DND-41 (cell line): Measurements from ENCODE around the gene EPN3.

Experiments
- ATAC-seq: fragments of 200-7000 bp; cut with Tn5 transposase; 3 replicates; pipeline ENCODE4 v1.9.1; 2021; ENCODE audit warnings: low read depth; ENCODE audit not compliant: insufficient read depth
- DNase-seq: peaks from one replicate; pipeline ENCODE4 v3.0.0-alpha.2; 2020
- H2AFZ ChIP-seq: 2 replicates; pipeline ENCODE4 v1.6.0; 2012; ENCODE audit warnings: low read depth, low read length
- H3K27ac ChIP-seq: 2 replicates; pipeline ENCODE4 v1.5.1; 2012; ENCODE audit warnings: low read length, inconsistent platforms
- H3K27me3 ChIP-seq: fragments of 200-600 bp; sonication (generic); 2 replicates; pipeline ENCODE4 v1.6.0; 2012; ENCODE audit warnings: low read length, mild to moderate bottlenecking, inconsistent platforms; ENCODE audit not compliant: insufficient read depth, poor library complexity
- H3K36me3 ChIP-seq: 2 replicates; pipeline ENCODE4 v1.5.1; 2012; ENCODE audit warnings: low read length, inconsistent platforms; ENCODE audit not compliant: insufficient read depth
- H3K4me1 ChIP-seq: 2 replicates; pipeline ENCODE4 v1.5.1; 2012; ENCODE audit warnings: mild to moderate bottlenecking, low read length; ENCODE audit not compliant: insufficient read depth
- H3K4me2 ChIP-seq: 2 replicates; pipeline ENCODE4 v1.6.0; 2012; ENCODE audit warnings: mild to moderate bottlenecking, moderate library complexity, low read length, inconsistent platforms; ENCODE audit not compliant: insufficient read depth
- H3K4me3 ChIP-seq, 2 experiments: fragments of 200-600 bp in 1 of 2; shearing (Covaris generic) in 1 of 2; 2 replicates each; pipeline ENCODE4 v1.5.1; 2012 to 2016; ENCODE audit warnings: inconsistent platforms in 2 of 2, low read length in 2 of 2, mild to moderate bottlenecking in 2 of 2, low read depth in 1 of 2, moderate library complexity in 1 of 2
- H3K79me2 ChIP-seq: 2 replicates; pipeline ENCODE4 v1.6.0; 2012; ENCODE audit warnings: low read length, inconsistent platforms; ENCODE audit not compliant: insufficient read depth
- H3K9ac ChIP-seq: 2 replicates; pipeline ENCODE4 v1.6.0; 2012; ENCODE audit warnings: low read depth, mild to moderate bottlenecking, inconsistent platforms, low read length, moderate library complexity
- H3K9me3 ChIP-seq: 2 replicates; pipeline ENCODE4 v1.5.1; 2012; ENCODE audit warnings: low read length, moderate library complexity, mild to moderate bottlenecking, inconsistent platforms; ENCODE audit not compliant: insufficient read depth, severe bottlenecking
- H4K20me1 ChIP-seq: 2 replicates; pipeline ENCODE4 v1.6.0; 2012; ENCODE audit warnings: low read length; ENCODE audit not compliant: insufficient read depth
- EZH2 ChIP-seq: IDR thresholded peaks from 3 replicates; pipeline ENCODE4 v1.6.1; 2012; ENCODE audit warnings: borderline replicate concordance, low read depth, mild to moderate bottlenecking, moderate library complexity, low read length, inconsistent platforms; ENCODE audit not compliant: severe bottlenecking
- TF ChIP-seq, protein P1 (sequence below): IDR thresholded peaks from 2 replicates; pipeline ENCODE4 v1.5.1; 2012; ENCODE audit warnings: borderline replicate concordance, low read length, moderate library complexity, mild to moderate bottlenecking; ENCODE audit not compliant: poor library complexity, severe bottlenecking; ENCODE audit errors: extremely low read depth

The EPN3 gene

DNA sequence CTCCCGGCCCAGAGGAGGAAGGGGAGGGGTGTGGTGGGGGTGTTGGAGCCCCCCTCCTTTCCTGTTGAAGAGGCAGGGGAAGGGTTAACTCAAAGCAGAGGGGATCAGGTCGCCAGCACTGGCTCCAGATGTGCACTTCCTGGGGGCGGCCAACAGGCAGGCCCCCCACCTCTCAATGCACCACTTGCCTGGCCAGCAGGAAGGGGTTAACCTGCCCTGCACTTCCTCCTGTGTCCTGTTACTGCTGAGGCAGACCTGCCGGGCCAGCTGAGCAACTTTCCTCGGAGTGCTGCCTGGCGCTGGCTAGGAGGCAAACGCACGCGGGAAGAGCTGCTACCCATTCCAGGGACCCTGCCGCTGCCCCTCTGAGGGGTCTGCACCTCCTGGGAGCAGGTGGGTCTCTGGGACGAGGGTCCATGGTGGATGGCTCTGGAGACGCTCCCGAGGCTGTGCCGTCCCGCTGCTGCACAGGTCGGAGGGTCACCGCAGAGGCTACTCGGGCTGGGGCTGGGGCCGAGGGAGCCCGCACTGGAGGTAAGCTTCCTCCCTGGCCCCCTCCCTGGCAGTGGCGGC is at the start of gene EPN3:
Gene EPN3, plus strand, starts transcription at position 284 of the 573 bp plus-strand sequence. CDS start 3,822 bp downstream, outside the sequence.
- ATAC-seq, result no peak
- no peak for DNase-seq
- H3K9ac ChIP-seq, result no peak within 1 kb of the TSS
- no peak within 1 kb of the TSS for H3K4me2 ChIP-seq
- TF ChIP-seq, protein P1, sequence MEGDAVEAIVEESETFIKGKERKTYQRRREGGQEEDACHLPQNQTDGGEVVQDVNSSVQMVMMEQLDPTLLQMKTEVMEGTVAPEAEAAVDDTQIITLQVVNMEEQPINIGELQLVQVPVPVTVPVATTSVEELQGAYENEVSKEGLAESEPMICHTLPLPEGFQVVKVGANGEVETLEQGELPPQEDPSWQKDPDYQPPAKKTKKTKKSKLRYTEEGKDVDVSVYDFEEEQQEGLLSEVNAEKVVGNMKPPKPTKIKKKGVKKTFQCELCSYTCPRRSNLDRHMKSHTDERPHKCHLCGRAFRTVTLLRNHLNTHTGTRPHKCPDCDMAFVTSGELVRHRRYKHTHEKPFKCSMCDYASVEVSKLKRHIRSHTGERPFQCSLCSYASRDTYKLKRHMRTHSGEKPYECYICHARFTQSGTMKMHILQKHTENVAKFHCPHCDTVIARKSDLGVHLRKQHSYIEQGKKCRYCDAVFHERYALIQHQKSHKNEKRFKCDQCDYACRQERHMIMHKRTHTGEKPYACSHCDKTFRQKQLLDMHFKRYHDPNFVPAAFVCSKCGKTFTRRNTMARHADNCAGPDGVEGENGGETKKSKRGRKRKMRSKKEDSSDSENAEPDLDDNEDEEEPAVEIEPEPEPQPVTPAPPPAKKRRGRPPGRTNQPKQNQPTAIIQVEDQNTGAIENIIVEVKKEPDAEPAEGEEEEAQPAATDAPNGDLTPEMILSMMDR, result no peak
- no peak for TF ChIP-seq EZH2
- H3K79me2 ChIP-seq, result no peaks in the 10 kb centered on the region
- no peaks in the 10 kb centered on the region for H3K36me3 ChIP-seq
- H3K9me3 ChIP-seq, result no peaks in the 10 kb centered on the region
- H4K20me1 ChIP-seq, result no peaks in the 10 kb centered on the region
- H2AFZ ChIP-seq, result no peak within 1 kb of the TSS
- peaks cover 44% of the 10 kb centered on the region for H3K27me3 ChIP-seq
- H3K27ac ChIP-seq, result no peak within 1 kb of the TSS
- no peaks in the 10 kb centered on the region for H3K4me1 ChIP-seq
- H3K4me3 ChIP-seq, result no peak within 1 kb of the TSS

DNA sequence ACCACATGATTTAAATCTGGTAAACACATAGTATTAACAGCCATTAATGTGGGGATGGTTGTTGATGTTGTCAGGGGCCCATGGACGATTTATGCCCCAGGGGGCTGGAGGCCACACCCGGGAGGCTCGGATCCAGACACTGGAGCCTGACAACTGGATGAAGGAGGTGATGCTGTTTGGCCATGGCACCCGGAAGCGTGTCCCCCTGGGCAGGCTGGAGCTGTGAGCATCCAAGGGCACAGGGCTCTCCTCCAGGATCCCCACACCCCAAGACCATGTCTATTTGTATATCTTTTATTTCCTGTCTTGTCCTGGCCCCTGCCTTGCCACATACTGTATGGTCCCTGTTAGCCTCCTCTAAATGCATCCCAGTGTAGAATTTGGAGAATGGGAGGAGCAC is 49.3 kb upstream of the EPN3 start:
- H3K9me3 ChIP-seq, result no peaks in the 10 kb centered on the region
- no peak overlapping the region for H3K4me2 ChIP-seq
- peaks cover 62% of the 10 kb centered on the region for H3K36me3 ChIP-seq
- DNase-seq (no peak), ATAC-seq (no peak)
- no peak overlapping the region for H3K4me3 ChIP-seq
- no peak overlapping the region for H3K9ac ChIP-seq
- H2AFZ ChIP-seq, result no peak overlapping the region
- peaks cover 17% of the 10 kb centered on the region; the same call in 1 of the 2 replicates for H4K20me1 ChIP-seq
- peaks cover 20% of the 10 kb centered on the region for H3K4me1 ChIP-seq
- no peak overlapping the region for H3K27ac ChIP-seq
- peaks cover 32% of the 10 kb centered on the region for H3K79me2 ChIP-seq
- no peaks in the 10 kb centered on the region for H3K27me3 ChIP-seq
- TF ChIP-seq, protein P1, result no peak
- TF ChIP-seq EZH2, result no peak

DNA sequence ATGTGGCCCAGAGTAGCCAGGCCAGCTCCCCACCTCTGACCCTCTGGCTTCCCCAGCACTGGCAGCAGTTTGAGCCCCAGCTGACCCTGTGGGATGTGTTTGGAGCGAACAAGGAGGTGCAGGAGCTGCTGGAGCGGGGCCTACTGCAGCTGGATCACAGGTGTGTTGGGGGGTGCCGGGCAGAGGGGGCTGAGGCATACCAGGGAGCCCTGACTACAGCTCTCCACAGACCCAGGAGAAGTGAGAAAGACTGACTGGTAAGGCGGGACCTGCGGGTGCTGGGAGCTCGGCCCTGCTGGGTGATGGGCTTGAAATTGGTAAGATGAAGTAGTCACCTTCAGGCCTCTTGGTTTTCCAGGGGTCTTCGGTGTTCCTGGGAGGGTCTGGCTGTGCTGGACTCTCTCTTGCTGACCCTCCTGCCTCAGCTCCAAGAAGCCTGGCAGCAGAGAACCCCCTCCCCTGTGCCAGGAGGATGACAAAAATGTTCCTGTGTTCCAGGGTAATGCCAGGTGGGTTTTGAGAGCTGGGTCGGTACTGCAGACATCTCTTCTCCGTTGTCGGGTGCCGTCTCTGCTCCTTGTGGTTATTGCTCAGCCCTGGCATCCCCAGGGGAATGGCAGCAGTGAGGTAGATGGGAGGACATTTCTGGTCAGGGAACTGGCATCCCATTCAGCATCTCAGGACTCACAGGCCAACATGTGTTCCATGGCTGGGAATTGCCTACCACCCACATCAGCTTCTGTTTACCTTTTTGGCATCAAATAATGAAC is 48.0 kb upstream of the EPN3 start:
- Histone ChIP-seq H3K9ac (no peak overlapping the region), H3K79me2 (peaks cover 21% of the 10 kb centered on the region), H3K36me3 (peaks cover 62% of the 10 kb centered on the region)

More for the DNA sequence above, 48.0 kb upstream of the EPN3 start:
- DNase-seq (no peak), ATAC-seq (no peak)
- Histone ChIP-seq H3K4me3 (no peak overlapping the region), H3K4me1 (peaks cover 13% of the 10 kb centered on the region), H4K20me1 (peaks cover 17% of the 10 kb centered on the region; the same call in 1 of the 2 replicates), H3K27me3 (no peaks in the 10 kb centered on the region), H2AFZ (no peak overlapping the region), H3K9me3 (no peaks in the 10 kb centered on the region), H3K4me2 (no peak overlapping the region), H3K27ac (no peak overlapping the region)
- TF ChIP-seq EZH2, result no peak
- TF ChIP-seq, protein P1, result no peak
